ENCODE measurements around the gene ZMYM4. TPM values are rescaled to one million over a fixed set of nuclear protein-coding genes. Genes with fewer than 3 reads are reported as not detected.
"Not testable (repeated sequence)": the region's sequence is repeated elsewhere in the genome, so short reads cannot be mapped to it uniquely, and the experiment has no call there.

The ZMYM4 gene
- total RNA-seq, 2 donors from 2014 or later: 29.0 to 42.8 TPM

DNA sequence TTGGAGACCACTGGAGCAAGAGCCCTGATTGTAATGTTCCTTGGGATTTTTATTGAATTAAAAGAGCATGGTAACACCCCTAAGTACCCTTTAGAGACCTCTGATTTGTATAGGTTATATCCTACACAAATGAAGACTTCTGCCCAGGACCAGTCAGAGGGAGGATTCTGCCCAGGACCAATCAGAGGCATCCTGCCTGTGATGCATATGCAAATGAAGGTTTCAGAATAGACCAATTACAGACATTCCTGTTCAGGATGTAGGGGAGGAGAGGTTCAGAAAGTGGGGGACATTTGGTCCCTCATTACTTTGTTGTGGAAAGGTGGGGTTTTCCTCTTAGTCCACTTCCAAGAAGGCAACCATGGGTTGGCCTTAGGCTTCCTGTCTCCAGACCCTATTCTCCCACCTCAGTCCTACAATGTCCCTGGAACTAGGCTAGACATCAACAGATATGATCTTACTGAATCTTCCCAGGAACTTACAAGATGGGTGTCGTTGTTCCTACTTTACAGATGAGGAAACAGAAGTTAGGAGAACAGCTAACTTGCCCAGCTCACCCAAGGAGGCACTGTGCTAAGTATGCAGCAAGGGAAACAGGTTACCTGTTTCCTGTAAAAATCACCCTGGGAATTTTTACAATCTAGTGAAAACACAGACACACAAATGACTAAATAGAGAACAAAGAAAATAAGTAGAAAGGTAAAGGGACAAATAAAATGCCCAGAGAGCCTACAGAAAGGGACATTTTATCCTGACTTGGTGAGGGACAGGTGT lies 38.7 kb upstream of the ZMYM4 start:
- Histone ChIP-seq H3K4me1 (ENCODE audit: control insufficient read depth in 1 of 2, low read depth in 2 of 2) (no peaks in the 10 kb centered on the region), H3K9me3 (no peaks in the 10 kb centered on the region), H3K27ac (no peak overlapping the region), H3K4me3 (no peak overlapping the region), H3K36me3 (no peaks in the 10 kb centered on the region), H3K27me3 (replicated peaks; ENCODE audit: insufficient read depth) (no peaks in the 10 kb centered on the region)
- no peak for DNase-seq (ENCODE audit: low spot score)
- ATAC-seq (ENCODE audit: insufficient number of reproducible peaks, low FRiP score, low read depth): no peak
- TF ChIP-seq, protein P1, sequence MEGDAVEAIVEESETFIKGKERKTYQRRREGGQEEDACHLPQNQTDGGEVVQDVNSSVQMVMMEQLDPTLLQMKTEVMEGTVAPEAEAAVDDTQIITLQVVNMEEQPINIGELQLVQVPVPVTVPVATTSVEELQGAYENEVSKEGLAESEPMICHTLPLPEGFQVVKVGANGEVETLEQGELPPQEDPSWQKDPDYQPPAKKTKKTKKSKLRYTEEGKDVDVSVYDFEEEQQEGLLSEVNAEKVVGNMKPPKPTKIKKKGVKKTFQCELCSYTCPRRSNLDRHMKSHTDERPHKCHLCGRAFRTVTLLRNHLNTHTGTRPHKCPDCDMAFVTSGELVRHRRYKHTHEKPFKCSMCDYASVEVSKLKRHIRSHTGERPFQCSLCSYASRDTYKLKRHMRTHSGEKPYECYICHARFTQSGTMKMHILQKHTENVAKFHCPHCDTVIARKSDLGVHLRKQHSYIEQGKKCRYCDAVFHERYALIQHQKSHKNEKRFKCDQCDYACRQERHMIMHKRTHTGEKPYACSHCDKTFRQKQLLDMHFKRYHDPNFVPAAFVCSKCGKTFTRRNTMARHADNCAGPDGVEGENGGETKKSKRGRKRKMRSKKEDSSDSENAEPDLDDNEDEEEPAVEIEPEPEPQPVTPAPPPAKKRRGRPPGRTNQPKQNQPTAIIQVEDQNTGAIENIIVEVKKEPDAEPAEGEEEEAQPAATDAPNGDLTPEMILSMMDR (IDR thresholded peaks at IDR 0.05): no peak

DNA sequence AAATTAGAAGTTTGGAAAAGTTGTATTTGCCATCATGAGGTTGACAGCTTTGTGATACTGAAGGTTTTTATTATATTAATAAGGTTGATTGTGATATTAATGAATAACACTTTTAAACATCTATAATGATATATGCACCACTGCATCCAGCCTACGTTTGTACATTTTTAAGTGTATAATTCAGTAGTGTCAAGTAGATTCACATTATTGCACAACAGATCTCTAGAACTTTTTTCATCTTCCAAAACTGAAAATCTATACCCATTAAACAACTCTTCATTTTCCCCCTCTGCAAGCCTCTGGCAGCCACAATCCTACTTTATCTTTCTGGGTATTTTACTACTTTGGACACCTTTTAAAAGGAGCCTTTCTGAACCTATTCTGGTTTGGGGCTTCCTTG lies 37.2 kb upstream of the ZMYM4 start:
- TF ChIP-seq, protein P1 (IDR thresholded peaks at IDR 0.05): no peak
- H3K27ac ChIP-seq: no peak overlapping the region
- DNase-seq (ENCODE audit: low spot score) (no peak), ATAC-seq (ENCODE audit: insufficient number of reproducible peaks, low FRiP score, low read depth) (no peak)
- no peaks in the 10 kb centered on the region for H3K4me1 ChIP-seq (ENCODE audit: control insufficient read depth in 1 of 2, low read depth in 2 of 2)
- no peaks in the 10 kb centered on the region for H3K27me3 ChIP-seq (replicated peaks; ENCODE audit: insufficient read depth)
- H3K4me3 ChIP-seq: no peak overlapping the region
- no peaks in the 10 kb centered on the region for H3K9me3 ChIP-seq
- no peaks in the 10 kb centered on the region for H3K36me3 ChIP-seq

- H3K27ac ChIP-seq; H3K4me1 ChIP-seq (ENCODE audit: control insufficient read depth in 1 of 2, low read depth in 2 of 2); DNase-seq (ENCODE audit: low spot score); ATAC-seq (ENCODE audit: insufficient number of reproducible peaks, low FRiP score, low read depth); H3K4me3 ChIP-seq; H3K36me3 ChIP-seq; H3K9me3 ChIP-seq; H3K27me3 ChIP-seq (replicated peaks; ENCODE audit: insufficient read depth): not testable (repeated sequence)
Observed at GRCh38 chr1:35236772-35237171, 31.7 kb upstream of the ZMYM4 start.

GRCh38 chr1:35243691-35244090 lies 24.8 kb upstream of the ZMYM4 start:
- TF ChIP-seq, protein P1 (IDR thresholded peaks at IDR 0.05): no peak
- H3K27me3 ChIP-seq (replicated peaks; ENCODE audit: insufficient read depth): no peaks in the 10 kb centered on the region
- ATAC-seq (ENCODE audit: insufficient number of reproducible peaks, low FRiP score, low read depth) (no peak), DNase-seq (ENCODE audit: low spot score) (no peak)
- no peak overlapping the region for H3K4me3 ChIP-seq
- H3K36me3 ChIP-seq: no peaks in the 10 kb centered on the region
- H3K4me1 ChIP-seq (ENCODE audit: control insufficient read depth in 1 of 2, low read depth in 2 of 2): no peaks in the 10 kb centered on the region
- H3K27ac ChIP-seq: no peak overlapping the region
- no peaks in the 10 kb centered on the region for H3K9me3 ChIP-seq

- ATAC-seq (ENCODE audit: insufficient number of reproducible peaks, low FRiP score, low read depth) (no peak), DNase-seq (ENCODE audit: low spot score) (no peak)
- H3K27ac ChIP-seq: no peak overlapping the region
- no peaks in the 10 kb centered on the region for H3K36me3 ChIP-seq
- H3K27me3 ChIP-seq (replicated peaks; ENCODE audit: insufficient read depth): no peaks in the 10 kb centered on the region
- no peak overlapping the region for H3K4me3 ChIP-seq
- H3K9me3 ChIP-seq: no peaks in the 10 kb centered on the region
- H3K4me1 ChIP-seq (ENCODE audit: control insufficient read depth in 1 of 2, low read depth in 2 of 2): no peaks in the 10 kb centered on the region
- TF ChIP-seq, protein P1 (IDR thresholded peaks at IDR 0.05): no peak
Observed at GRCh38 chr1:35247256-35247655, 21.3 kb upstream of the ZMYM4 start.

- DNase-seq (ENCODE audit: low spot score) (no peak), ATAC-seq (ENCODE audit: insufficient number of reproducible peaks, low FRiP score, low read depth) (no peak)
- TF ChIP-seq, protein P1 (IDR thresholded peaks at IDR 0.05): no peak
- Histone ChIP-seq H3K27me3 (replicated peaks; ENCODE audit: insufficient read depth) (no peaks in the 10 kb centered on the region), H3K27ac (no peak overlapping the region), H3K36me3 (no peaks in the 10 kb centered on the region), H3K9me3 (no peaks in the 10 kb centered on the region), H3K4me1 (ENCODE audit: control insufficient read depth in 1 of 2, low read depth in 2 of 2) (no peaks in the 10 kb centered on the region), H3K4me3 (no peak overlapping the region)
Observed at GRCh38 chr1:35253941-35254340, 14.6 kb upstream of the ZMYM4 start.
